ENCODE measurements around the gene EME1. TPM values are rescaled to one million over a fixed set of nuclear protein-coding genes. Genes with fewer than 3 reads are reported as not detected.
A peak's percentile ranks its signal among the peaks of the same experiment; 100 is the strongest.

Gene EME1
- total and polyA plus RNA-seq, 10 of the 15 experiments (the other 5 are each of a cell fraction or from before 2014, with no cell fraction given) = 13.8 to 40.5 (median 22.0) TPM

DNA sequence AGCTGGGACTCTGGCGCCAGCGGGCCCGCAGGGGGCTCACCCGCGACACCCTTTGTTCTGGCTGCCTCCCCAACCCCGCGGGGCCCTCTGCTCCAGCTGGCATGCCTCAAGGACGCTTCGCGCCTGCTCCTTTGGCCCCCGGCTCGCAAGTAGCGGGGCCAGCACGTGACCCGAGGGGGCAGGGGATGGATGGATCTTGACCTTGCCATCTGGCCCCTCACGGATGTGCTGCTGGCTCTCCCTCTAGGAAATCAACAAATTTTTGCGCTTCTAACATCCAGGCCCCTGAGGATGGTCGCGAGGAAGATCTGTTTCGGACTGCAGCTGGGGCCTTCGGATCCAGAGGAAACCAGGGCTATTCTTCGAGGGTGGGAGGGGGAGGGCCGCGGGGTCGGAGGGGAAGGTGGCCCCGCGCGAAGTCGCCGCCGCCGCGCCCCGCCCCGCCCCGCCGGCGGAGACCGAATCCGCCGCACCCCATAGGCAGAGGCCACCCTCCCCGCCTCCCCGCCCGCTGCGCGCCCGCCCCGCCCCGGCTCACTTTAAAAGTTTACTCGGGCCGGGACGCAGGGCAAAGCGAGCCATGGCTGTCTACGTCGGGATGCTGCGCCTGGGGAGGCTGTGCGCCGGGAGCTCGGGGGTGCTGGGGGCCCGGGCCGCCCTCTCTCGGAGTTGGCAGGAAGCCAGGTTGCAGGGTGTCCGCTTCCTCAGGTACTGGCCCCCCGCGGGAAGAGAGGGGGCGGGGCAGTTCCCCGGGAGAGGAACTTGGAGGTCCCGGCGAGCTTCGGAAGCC is 52.8 kb downstream of the EME1 start, which contains the start of gene ACSF2:
ACSF2 (plus strand) TSS at position 537 of the 790 bp plus-strand sequence; CDS start at position 581, 44 bp downstream.
- ChIA-PET RAD21 (ENCODE audit: unreplicated experiment) (interaction anchor here (1.3 to 3.2 kb wide), 3 partner anchors 28 to 64 kb away, joined by 4 to 20 read pairs (median 4); partner anchors contain the start of genes LRRC59 and RSAD1), POLR2A (interaction anchor here (0.6 to 3.0 kb wide), 3 partner anchors 29 to 723 kb away, joined by 3 to 17 read pairs (median 3); partner anchors contain the start of gene LRRC59), CTCF (interaction anchor here (0.6 to 4.5 kb wide), 8 partner anchors 10 to 57 kb away, joined by 3 to 45 read pairs (median 6); partner anchors contain the start of genes LRRC59 and RSAD1), SMC1A (ENCODE audit: uncharacterized antibody, unreplicated experiment) (interaction anchor here (0.8 kb wide), 1 partner anchor 27 kb away, joined by 3 read pairs; no protein-coding TSS in a partner anchor)
- Histone ChIP-seq H3K9ac (ENCODE audit: control insufficient read depth, insufficient read depth, low read length) (peak within 1 kb of the TSS; percentile 86), H3K4me1 (ENCODE audit: control insufficient read depth, insufficient read depth, low read length) (peaks cover 26% of the 10 kb centered on the region), H3K4me3 (peak within 1 kb of the TSS; percentile 84), H3K27ac (ENCODE audit: control insufficient read depth, insufficient read depth) (peak within 1 kb of the TSS; percentile 74), H3K79me2 (ENCODE audit: control insufficient read depth, insufficient read depth, low read length) (peaks cover 6% of the 10 kb centered on the region), H2AFZ (ENCODE audit: control insufficient read depth, low read depth, low read length) (peak within 1 kb of the TSS; percentile 95), H3K4me2 (ENCODE audit: control insufficient read depth, insufficient read depth) (peak within 1 kb of the TSS; percentile 100), H3K27me3 (replicated peaks in 1 of 2; ENCODE audit: control insufficient read depth in 2 of 2, insufficient read depth in 2 of 2, low read length in 1 of 2) (no peaks in the 10 kb centered on the region), H4K20me1 (ENCODE audit: control insufficient read depth, insufficient read depth) (no peaks in the 10 kb centered on the region), H3K9me3 (replicated peaks; ENCODE audit: control insufficient read depth, insufficient read depth, low read length) (no peaks in the 10 kb centered on the region), H3K36me3 (ENCODE audit: control insufficient read depth in 2 of 2, insufficient read depth in 2 of 2, low read length in 1 of 2) (no peaks in the 10 kb centered on the region)
- WGBS (ENCODE audit: insufficient coverage, insufficient replicate concordance, low lambda C conversion rate, missing lambda C conversion rate) = 2% methylated on average over 39 of the region's 70 CpGs
- no TSS peak for BruUV-seq (replicated peaks)
- in situ Hi-C loops (cut with MboI) (no loop called here), intact Hi-C loops (cut with micrococcal nuclease; ENCODE audit: unreplicated experiment) (loop anchor here (2.0 kb wide), 1 partner anchor 29 kb away; the partner anchor contains the start of gene LRRC59)
- FAIRE-seq = no peak
- peak; percentile 88 for ATAC-seq
- no peak for DNase-seq (ENCODE audit: low read depth, low spot score)
- TF ChIP-seq NR2F1 (conservative IDR thresholded peaks at IDR 0.05) = peak; percentile 67
- TF ChIP-seq IKZF1 (conservative IDR thresholded peaks at IDR 0.05) = no peak
- TF ChIP-seq ZBED1 (IDR thresholded peaks at IDR 0.05; ENCODE audit: borderline replicate concordance) = no peak
- no peak for TF ChIP-seq FOXK2 (IDR thresholded peaks at IDR 0.05)
- TF ChIP-seq PML (IDR thresholded peaks at IDR 0.05; ENCODE audit: low read length) = no peak
- no peak for TF ChIP-seq JUND (IDR thresholded peaks at IDR 0.05; ENCODE audit: low read depth, low read length)
- TF ChIP-seq USF2 (IDR thresholded peaks at IDR 0.05; ENCODE audit: borderline replicate concordance, low read depth, low read length) = peak; percentile 37; the same call in 1 of the 2 replicates
- TF ChIP-seq CEBPB (IDR thresholded peaks at IDR 0.05; ENCODE audit: borderline replicate concordance in 1 of 2, low read depth in 2 of 2, low read length in 2 of 2) = no peak
- TF ChIP-seq NFXL1 (IDR thresholded peaks at IDR 0.05; ENCODE audit: borderline replicate concordance) = no peak
- TF ChIP-seq CHD1 (IDR thresholded peaks at IDR 0.05; ENCODE audit: low read depth, low read length) = no peak
- no peak for TF ChIP-seq HDGF (IDR thresholded peaks at IDR 0.05)
- no peak for TF ChIP-seq RAD21 (IDR thresholded peaks at IDR 0.05; ENCODE audit: insufficient read depth, low read depth, low read length)
- no peak for TF ChIP-seq ATF2 (IDR thresholded peaks at IDR 0.05; ENCODE audit: low read length)
- TF ChIP-seq YBX1 (IDR thresholded peaks at IDR 0.05) = no peak
- TF ChIP-seq EGR1 (IDR thresholded peaks at IDR 0.05; ENCODE audit: borderline replicate concordance in 1 of 2, low read depth in 2 of 2, low read length in 2 of 2) = no peak
- TF ChIP-seq DPF2 (IDR thresholded peaks at IDR 0.05) = peak; percentile 35; the same call in 1 of the 2 replicates
- TF ChIP-seq, protein P1, sequence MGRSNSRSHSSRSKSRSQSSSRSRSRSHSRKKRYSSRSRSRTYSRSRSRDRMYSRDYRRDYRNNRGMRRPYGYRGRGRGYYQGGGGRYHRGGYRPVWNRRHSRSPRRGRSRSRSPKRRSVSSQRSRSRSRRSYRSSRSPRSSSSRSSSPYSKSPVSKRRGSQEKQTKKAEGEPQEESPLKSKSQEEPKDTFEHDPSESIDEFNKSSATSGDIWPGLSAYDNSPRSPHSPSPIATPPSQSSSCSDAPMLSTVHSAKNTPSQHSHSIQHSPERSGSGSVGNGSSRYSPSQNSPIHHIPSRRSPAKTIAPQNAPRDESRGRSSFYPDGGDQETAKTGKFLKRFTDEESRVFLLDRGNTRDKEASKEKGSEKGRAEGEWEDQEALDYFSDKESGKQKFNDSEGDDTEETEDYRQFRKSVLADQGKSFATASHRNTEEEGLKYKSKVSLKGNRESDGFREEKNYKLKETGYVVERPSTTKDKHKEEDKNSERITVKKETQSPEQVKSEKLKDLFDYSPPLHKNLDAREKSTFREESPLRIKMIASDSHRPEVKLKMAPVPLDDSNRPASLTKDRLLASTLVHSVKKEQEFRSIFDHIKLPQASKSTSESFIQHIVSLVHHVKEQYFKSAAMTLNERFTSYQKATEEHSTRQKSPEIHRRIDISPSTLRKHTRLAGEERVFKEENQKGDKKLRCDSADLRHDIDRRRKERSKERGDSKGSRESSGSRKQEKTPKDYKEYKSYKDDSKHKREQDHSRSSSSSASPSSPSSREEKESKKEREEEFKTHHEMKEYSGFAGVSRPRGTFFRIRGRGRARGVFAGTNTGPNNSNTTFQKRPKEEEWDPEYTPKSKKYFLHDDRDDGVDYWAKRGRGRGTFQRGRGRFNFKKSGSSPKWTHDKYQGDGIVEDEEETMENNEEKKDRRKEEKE (IDR thresholded peaks at IDR 0.05) = no peak
- TF ChIP-seq PAX8 (IDR thresholded peaks at IDR 0.05) = no peak

Measured in GM12878 (cell line).